Lung (tissue), 12 donors: ENCODE measurements around the gene SPRED2. TPM values are rescaled to one million over a fixed set of nuclear protein-coding genes. Genes with fewer than 3 reads are reported as not detected.
A peak's percentile ranks its signal among the peaks of the same experiment; 100 is the strongest.

Experiments
- ATAC-seq: fragments of 200-7000 bp; cut with Tn5 transposase; one replicate; pipeline ENCODE4 v1.9.1; 2020; ENCODE audit warnings: moderate number of reproducible peaks; ENCODE audit not compliant: insufficient read depth, low FRiP score
- DNase-seq, 3 donors: peaks; one replicate each; pipeline ENCODE4 v3.0.0-alpha.2; 2013 to 2017
- H3K27ac ChIP-seq, 2 donors: one replicate each; pipeline ENCODE4 v1.5.1; 2013; ENCODE audit warnings: mild to moderate bottlenecking in 2 of 2, moderate library complexity in 2 of 2, control low read depth in 1 of 2, inconsistent platforms in 1 of 2, low read depth in 1 of 2, low read length in 1 of 2
- H3K27me3 ChIP-seq, 3 donors: one replicate each; pipeline ENCODE4 v1.5.1; 2013; ENCODE audit warnings: low read length in 2 of 3; ENCODE audit not compliant: control insufficient read depth in 3 of 3, insufficient read depth in 3 of 3
- H3K36me3 ChIP-seq, 4 donors: one replicate each; pipeline ENCODE4 v1.5.1; 2013; ENCODE audit warnings: low read length in 4 of 4, mild to moderate bottlenecking in 1 of 4, moderate library complexity in 1 of 4; ENCODE audit not compliant: control insufficient read depth in 4 of 4, insufficient read depth in 4 of 4
- H3K4me1 ChIP-seq, 5 donors: one replicate each; pipeline ENCODE4 v1.5.1; 2013; ENCODE audit warnings: low read length in 5 of 5, mild to moderate bottlenecking in 2 of 5, moderate library complexity in 1 of 5; ENCODE audit not compliant: control insufficient read depth in 5 of 5, insufficient read depth in 5 of 5
- H3K4me3 ChIP-seq: one replicate; pipeline ENCODE4 v1.5.1; 2013; ENCODE audit warnings: mild to moderate bottlenecking, control low read depth, moderate library complexity
- H3K9ac ChIP-seq, 2 donors: one replicate each; pipeline ENCODE4 v1.5.1; 2013; ENCODE audit warnings: low read length in 2 of 2, control low read depth in 1 of 2; ENCODE audit not compliant: insufficient read depth in 1 of 2
- H3K9me3 ChIP-seq, 4 donors: one replicate each; pipeline ENCODE4 v1.5.1; 2013; ENCODE audit warnings: low read length in 3 of 4, mild to moderate bottlenecking in 1 of 4, moderate library complexity in 1 of 4; ENCODE audit not compliant: control insufficient read depth in 4 of 4, insufficient read depth in 3 of 4
- CTCF ChIP-seq: IDR thresholded peaks from 2 replicates; pipeline ENCODE4 v1.5.1; 2012; ENCODE audit warnings: mild to moderate bottlenecking; ENCODE audit errors: control extremely low read depth, extremely low read depth
- WGBS, 2 donors: extraction: QIAGEN DNeasy Blood & Tissue Kit; methylation state at CpG; one replicate each; pipeline ENCODE4 v1.1.7; 2013; 5-methylcytosine and 5-hydroxymethylcytosine counted together
- polyA plus RNA-seq, 2 donors: library from polyadenylated mRNA; stranded (reverse); fragments of 200-250 nt; gene quantifications; one replicate each; pipeline ENCODE4 v1.2.1, GENCODE V29; 2013
- total RNA-seq, 2 donors: library from RNA; depleted of rRNA in 1 of 2; stranded (reverse); fragments of >200 nt in 1 of 2; gene quantifications; one replicate each; pipeline ENCODE4 v1.2.1, GENCODE V29; 2014 to 2021
- donor health status: control.
- donor health status: control.
- donor health status: Bipolar disorder and iron deficiency.
- donor health status: healthy.
- donor health status: DM: yes; HTN: yes; CAD: no.

SPRED2 gene
- total and polyA plus RNA-seq, 4 donors: 11.7 to 36.4 (median 19.6) TPM

GRCh38 chr2:65334714-65335113 lies 97.7 kb downstream of the SPRED2 start:
- H3K27ac ChIP-seq: no peak overlapping the region
- H3K9ac ChIP-seq: no peak overlapping the region
- H3K4me1 ChIP-seq: peaks cover 0 to 3% (median 0%) of the 10 kb centered on the region in 5 donors
- H3K36me3 ChIP-seq: peaks cover 8 to 17% (median 9%) of the 10 kb centered on the region in 4 donors
- no peak for ATAC-seq
- no peak for DNase-seq
- H3K9me3 ChIP-seq: no peaks in the 10 kb centered on the region
- 97% methylated on average over 4 of the region's 4 CpGs for WGBS, 2 donors
- no peak overlapping the region for H3K4me3 ChIP-seq
- no peaks in the 10 kb centered on the region for H3K27me3 ChIP-seq
- no peak for TF ChIP-seq CTCF

- Histone ChIP-seq H3K4me3 (no peak overlapping the region), H3K27me3 (no peaks in the 10 kb centered on the region), H3K36me3 (peaks cover 8 to 23% (median 14%) of the 10 kb centered on the region in 4 donors), H3K4me1 (peaks cover 0 to 6% (median 0%) of the 10 kb centered on the region in 5 donors), H3K27ac (no peak overlapping the region), H3K9ac (no peak overlapping the region), H3K9me3 (no peaks in the 10 kb centered on the region)
- DNase-seq (no peak), ATAC-seq (no peak)
- no peak for TF ChIP-seq CTCF
- WGBS, 2 donors: 96 to 97% methylated on average over 7 of the region's 7 CpGs
Measured at GRCh38 chr2:65331336-65332025, 100.9 kb downstream of the SPRED2 start.

- peak in 2 of 3 donors; percentile 16 to 46 for DNase-seq
- Histone ChIP-seq H3K9ac (no peak overlapping the region), H3K9me3 (no peaks in the 10 kb centered on the region), H3K4me3 (no peak overlapping the region), H3K4me1 (peaks cover 0 to 6% (median 0%) of the 10 kb centered on the region in 5 donors), H3K36me3 (peaks cover 8 to 23% (median 14%) of the 10 kb centered on the region in 4 donors), H3K27ac (no peak overlapping the region), H3K27me3 (no peaks in the 10 kb centered on the region)
- ATAC-seq: no peak
- TF ChIP-seq CTCF: no peak
- WGBS, 2 donors: 67 to 72% methylated on average over 5 of the region's 5 CpGs
Measured at GRCh38 chr2:65329525-65329924, 102.9 kb downstream of the SPRED2 start.
